GM21737 (cell line): ENCODE measurements around the gene LDAH.
A peak's percentile ranks its signal among the peaks of the same experiment; 100 is the strongest.

ENCODE experiments used
- ATAC-seq: cut with Tn5 transposase; IDR thresholded peaks from one replicate; pipeline ENCODE4 v1.9.1; 2021; ENCODE audit warnings: mild to moderate bottlenecking, moderate library complexity; ENCODE audit not compliant: unreplicated experiment

LDAH gene

GRCh38 chr2:20822535-20823490, at the start of gene LDAH:
Gene LDAH, minus strand, starts transcription at chr2:20823101. Its CDS starts 21,638 bp downstream, at chr2:20801463.
- peak; percentile 95 for ATAC-seq

GRCh38 chr2:20868377-20868776, 45.5 kb upstream of the LDAH start:
- peak; percentile 100 for ATAC-seq

- ATAC-seq: no peak
Measured at GRCh38 chr2:20862850-20863249, 39.9 kb upstream of the LDAH start.

GRCh38 chr2:20855456-20855855, 32.6 kb upstream of the LDAH start:
- ATAC-seq: no peak

- ATAC-seq: no peak
Measured at GRCh38 chr2:20852670-20853069, 29.8 kb upstream of the LDAH start.

- no peak for ATAC-seq
Measured at GRCh38 chr2:20852139-20852538, 29.2 kb upstream of the LDAH start.

- ATAC-seq: no peak
Measured at GRCh38 chr2:20844246-20844645, 21.3 kb upstream of the LDAH start.

GRCh38 chr2:20839052-20839451, 16.2 kb upstream of the LDAH start:
- no peak for ATAC-seq

GRCh38 chr2:20838016-20838415, 15.1 kb upstream of the LDAH start:
- no peak for ATAC-seq

- no peak for ATAC-seq
Measured at GRCh38 chr2:20836521-20836920, 13.6 kb upstream of the LDAH start.

- no peak for ATAC-seq
Measured at GRCh38 chr2:20834331-20834730, 11.4 kb upstream of the LDAH start.

- no peak for ATAC-seq
Measured at GRCh38 chr2:20832606-20833005, 9.7 kb upstream of the LDAH start.

- no peak for ATAC-seq
Measured at GRCh38 chr2:20829861-20830260, 7.0 kb upstream of the LDAH start.

- ATAC-seq: no peak
Measured at GRCh38 chr2:20823917-20824316, 1.0 kb upstream of the LDAH start.

- ATAC-seq: no peak
Measured at GRCh38 chr2:20818820-20819219, 4.1 kb downstream of the LDAH start.

- ATAC-seq: no peak
Measured at GRCh38 chr2:20815216-20815615, 7.7 kb downstream of the LDAH start.

GRCh38 chr2:20812779-20813178, 10.1 kb downstream of the LDAH start:
- ATAC-seq: no peak

- no peak for ATAC-seq
Measured at GRCh38 chr2:20806286-20806685, 16.6 kb downstream of the LDAH start.

- ATAC-seq: no peak
Measured at GRCh38 chr2:20803974-20804373, 18.9 kb downstream of the LDAH start.

- ATAC-seq: no peak
Measured at GRCh38 chr2:20803226-20803682, 19.6 kb downstream of the LDAH start.

- peak; percentile 66 for ATAC-seq
Measured at GRCh38 chr2:20797096-20797495, 25.8 kb downstream of the LDAH start.

GRCh38 chr2:20796374-20796791, 26.5 kb downstream of the LDAH start:
- peak; percentile 39 for ATAC-seq
